Superior temporal gyrus (tissue), 1 donor: ENCODE results near the gene MGME1.
A peak's percentile ranks its signal among the peaks of the same experiment; 100 is the strongest.

ENCODE experiments used
- DNase-seq: peaks from one replicate; pipeline ENCODE4 v3.0.0-alpha.2; 2016; ENCODE audit errors: extremely low spot score

Gene MGME1

GRCh38 chr20:17940224-17940971 is 28.4 kb upstream of the MGME1 start:
- DNase-seq, result peak; percentile 49

- no peak for DNase-seq
Observed at GRCh38 chr20:17941087-17941825, 27.6 kb upstream of the MGME1 start.

- no peak for DNase-seq
Observed at GRCh38 chr20:17941826-17942196, 27.0 kb upstream of the MGME1 start.

GRCh38 chr20:17943343-17943742 is 25.5 kb upstream of the MGME1 start:
- DNase-seq, result no peak

- DNase-seq, result no peak
Observed at GRCh38 chr20:17944854-17945474, 23.9 kb upstream of the MGME1 start.

GRCh38 chr20:17946040-17946439 is 22.8 kb upstream of the MGME1 start:
- no peak for DNase-seq

GRCh38 chr20:17946572-17947473 is 22.0 kb upstream of the MGME1 start:
- no peak for DNase-seq

- DNase-seq, result no peak
Observed at GRCh38 chr20:17947474-17947815, 21.4 kb upstream of the MGME1 start.

- no peak for DNase-seq
Observed at GRCh38 chr20:17948442-17948841, 20.4 kb upstream of the MGME1 start.

GRCh38 chr20:17949899-17950298 is 18.9 kb upstream of the MGME1 start:
- no peak for DNase-seq

GRCh38 chr20:17950670-17951069 is 18.1 kb upstream of the MGME1 start:
- no peak for DNase-seq

GRCh38 chr20:17951323-17951722 is 17.5 kb upstream of the MGME1 start:
- no peak for DNase-seq

GRCh38 chr20:17952692-17953684 is 15.8 kb upstream of the MGME1 start:
- no peak for DNase-seq

GRCh38 chr20:17953935-17954334 is 14.9 kb upstream of the MGME1 start:
- no peak for DNase-seq

- no peak for DNase-seq
Observed at GRCh38 chr20:17955302-17955701, 13.5 kb upstream of the MGME1 start.

GRCh38 chr20:17956099-17956685 is 12.6 kb upstream of the MGME1 start:
- DNase-seq, result no peak

GRCh38 chr20:17957505-17958363 is 11.1 kb upstream of the MGME1 start:
- no peak for DNase-seq

- no peak for DNase-seq
Observed at GRCh38 chr20:17958373-17959256, 10.2 kb upstream of the MGME1 start.
